K562 (cell line): Measurements from ENCODE around the gene TBC1D20. TPM values are rescaled to one million over a fixed set of nuclear protein-coding genes. Genes with fewer than 3 reads are reported as not detected.

Experiments
- ATAC-seq: fragments of 200-7000 bp; cut with Tn5 transposase; 3 replicates; pipeline ENCODE4 v1.9.1; 2020; ENCODE audit warnings: moderate library complexity
- BruUV-seq: library from RNA; stranded (reverse); fragments of 400-500 nt; replicated peaks from 2 replicates; lab custom pipeline; 2021; lab: Mats Ljungman, UMichigan
- CTCF ChIA-PET: fragments of 300-600 bp; formaldehyde crosslinking; extraction: SDS; loops from one replicate; lab custom pipeline; 2021; ENCODE audit warnings: low intra/inter-chr PET ratio; lab: Yijun Ruan, JAX
- POLR2A ChIA-PET: fragments of 300-600, 350-650 bp; sonication (Branson Sonifier 250); formaldehyde crosslinking; extraction: SDS; loops from one replicate; lab custom pipeline; 2021; ENCODE audit warnings: antibody characterized with exemption, inconsistent platforms; lab: Yijun Ruan, JAX
- DNase-seq, 4 experiments: peaks; one replicate each; pipeline versions ENCODE4 v3.0.0 to v3.0.0-alpha.2; 2011 to 2018; ENCODE audit warnings: low spot score in 3 of 4, mixed read lengths in 3 of 4; ENCODE audit errors: extremely low read depth in 1 of 4
- FAIRE-seq: peaks from 2 replicates; lab custom pipeline; 2011; peaks lifted over from hg19 to GRCh38; lab: Jason Lieb, UNC
- H2AFZ ChIP-seq: 2 replicates; pipeline ENCODE4 v1.6.0; 2011; ENCODE audit warnings: low read depth, low read length, control low read depth, inconsistent platforms
- H3K27ac ChIP-seq: fragments of 200-600 bp; 3 replicates; pipeline ENCODE4 v1.8.0; 2011; ENCODE audit warnings: low read depth, mild to moderate bottlenecking, control low read depth, inconsistent platforms, low read length, moderate library complexity, mixed read lengths; ENCODE audit errors: extremely low read depth
- H3K27me3 ChIP-seq, 2 experiments: fragments of 300-600 bp in 1 of 2; 2 replicates in 1 of 2; 3 replicates in 1 of 2; pipeline versions ENCODE4 v1.6.0 to v1.8.0; 2011; ENCODE audit warnings: inconsistent platforms in 2 of 2, low read length in 2 of 2, mild to moderate bottlenecking in 1 of 2, mixed read lengths in 1 of 2, moderate library complexity in 1 of 2; ENCODE audit not compliant: control insufficient read depth in 2 of 2, insufficient read depth in 2 of 2
- H3K36me3 ChIP-seq: fragments of 300-600 bp; 3 replicates; pipeline ENCODE4 v1.8.0; 2011; ENCODE audit warnings: mild to moderate bottlenecking, low read length, inconsistent platforms; ENCODE audit not compliant: control insufficient read depth, insufficient read depth
- H3K4me1 ChIP-seq, 2 experiments: fragments of 200-600 bp in 1 of 2; replicated peaks in 1 of 2; 2 replicates in 1 of 2; 3 replicates in 1 of 2; pipeline versions ENCODE4 v1.5.1 to v1.8.0; 2011; ENCODE audit warnings: inconsistent platforms in 2 of 2, low read length in 2 of 2, mild to moderate bottlenecking in 1 of 2, mixed read lengths in 1 of 2, moderate library complexity in 1 of 2; ENCODE audit not compliant: control insufficient read depth in 2 of 2, insufficient read depth in 2 of 2
- H3K4me2 ChIP-seq: 2 replicates; pipeline ENCODE4 v1.6.1; 2011; ENCODE audit warnings: low read length, control low read depth, inconsistent platforms, mixed read lengths; ENCODE audit not compliant: insufficient read depth
- H3K4me3 ChIP-seq: fragments of 200-600 bp; sonication (generic), shearing (Covaris generic); 2 replicates; pipeline ENCODE4 v1.5.1; 2016; ENCODE audit warnings: control low read depth, inconsistent platforms
- H3K79me2 ChIP-seq: fragments of 200-600 bp; 3 replicates; pipeline ENCODE4 v1.8.0; 2011; ENCODE audit warnings: low read length, inconsistent platforms; ENCODE audit not compliant: control insufficient read depth, insufficient read depth
- H3K9ac ChIP-seq, 2 experiments: 2 replicates each; pipeline versions ENCODE4 v1.6.0 to v1.6.1; 2011; ENCODE audit warnings: low read depth in 2 of 2, low read length in 2 of 2, control low read depth in 1 of 2, inconsistent platforms in 1 of 2, mild to moderate bottlenecking in 1 of 2, mixed read lengths in 1 of 2; ENCODE audit not compliant: insufficient read depth in 1 of 2
- H3K9me1 ChIP-seq: one replicate; pipeline ENCODE4 v1.6.0; 2011; ENCODE audit warnings: inconsistent platforms, mild to moderate bottlenecking, low read length, moderate library complexity; ENCODE audit not compliant: control insufficient read depth, insufficient read depth
- H3K9me3 ChIP-seq: replicated peaks from 2 replicates; pipeline ENCODE4 v1.5.1; 2011; ENCODE audit warnings: low read depth, low read length, inconsistent platforms; ENCODE audit not compliant: control insufficient read depth, insufficient read depth
- H4K20me1 ChIP-seq: replicated peaks from 2 replicates; pipeline ENCODE4 v1.6.1; 2011; ENCODE audit warnings: low read length, inconsistent platforms, mixed read lengths; ENCODE audit not compliant: control insufficient read depth, insufficient read depth
- EP300 ChIP-seq: IDR thresholded peaks from 2 replicates; pipeline ENCODE4 v1.6.1; 2012; ENCODE audit warnings: low read length, improper control_type of control experiment
- ETV6 ChIP-seq, 3 experiments: fragments of 150-350 bp in 1 of 3; sonication (generic) in 1 of 3; formaldehyde crosslinking in 1 of 3; IDR thresholded peaks; 2 replicates each; pipeline versions ENCODE4 v1.6.1 to v1.8.0; 2014 to 2022; ENCODE audit warnings: borderline replicate concordance in 2 of 3, low read depth in 2 of 3, antibody characterized with exemption in 1 of 3, low read length in 1 of 3, mild to moderate bottlenecking in 1 of 3, missing genetic modification reagents in 1 of 3
- GMEB1 ChIP-seq: fragments of 250-450 bp; sonication (Bioruptor Pico); IDR thresholded peaks from 2 replicates; pipeline ENCODE4 v1.4.0; 2020; ENCODE audit warnings: mild to moderate bottlenecking
- HNRNPH1 ChIP-seq: fragments of 200-400 bp; formaldehyde crosslinking; optimal IDR thresholded peaks from 2 replicates; pipeline ENCODE3; 2017; ENCODE audit warnings: low read depth, mild to moderate bottlenecking, low read length, moderate library complexity
- IFI16 ChIP-seq: fragments of 250-450 bp; sonication (Bioruptor Pico); IDR thresholded peaks from 2 replicates; pipeline ENCODE4 v2.1.2; 2022; ENCODE audit warnings: mild to moderate bottlenecking, inconsistent platforms
- KDM5B ChIP-seq: fragments of 200-600 bp; sonication (generic); IDR thresholded peaks from 2 replicates; pipeline ENCODE4 v1.6.1; 2012; ENCODE audit warnings: low read depth, mild to moderate bottlenecking, moderate library complexity, low read length, control low read depth, inconsistent platforms; ENCODE audit not compliant: insufficient replicate concordance
- SMAD3 ChIP-seq: fragments of 450-650 bp; formaldehyde crosslinking; conservative IDR thresholded peaks from 2 replicates; pipeline ENCODE4 v1.4.0; 2020; ENCODE audit warnings: mild to moderate bottlenecking
- ZBTB26 ChIP-seq: fragments of 450-650 bp; formaldehyde crosslinking; IDR thresholded peaks from 2 replicates; pipeline ENCODE4 v1.4.0; 2022; ENCODE audit warnings: missing genetic modification characterization
- ZC3H8 ChIP-seq: fragments of 450-650 bp; IDR thresholded peaks from 2 replicates; pipeline ENCODE4 v1.6.1; 2017
- ZFX ChIP-seq: sonication (generic); formaldehyde crosslinking; IDR thresholded peaks from 2 replicates; pipeline ENCODE4 v1.8.0; 2022; ENCODE audit warnings: mild to moderate bottlenecking, missing genetic modification reagents, moderate library complexity
- ZNF217 ChIP-seq: sonication (generic); formaldehyde crosslinking; IDR thresholded peaks from 2 replicates; pipeline ENCODE4 v1.8.0; 2022; ENCODE audit warnings: mild to moderate bottlenecking, missing genetic modification reagents
- ZNF23 ChIP-seq: fragments of 250-450 bp; sonication (Bioruptor Pico); IDR thresholded peaks from 2 replicates; pipeline ENCODE4 v1.4.0; 2020; ENCODE audit warnings: mild to moderate bottlenecking
- WGBS: fragments of 100-300 bp; shearing (Covaris generic); methylation state at CpG from one replicate; pipeline ENCODE4 v1.1.6; 2016; ENCODE audit warnings: low coverage, mixed read lengths; ENCODE audit not compliant: insufficient coverage; ENCODE audit errors: missing lambda C conversion rate; 5-methylcytosine and 5-hydroxymethylcytosine counted together
- in situ Hi-C: fragments of 300-500 bp; cut with MboI; formaldehyde crosslinking; loops from 4 replicates; pipeline ENCODE4 v1.15.0; 2018; ENCODE audit warnings: inconsistent platforms, mixed read lengths
- intact Hi-C: fragments of 100-400 bp; cut with micrococcal nuclease; formaldehyde crosslinking; loops from 2 replicates; pipeline ENCODE4 v1.14.2; 2022
- polyA plus RNA-seq, 8 experiments: library from polyadenylated mRNA; depleted of rRNA in 4 of 8; stranded (reverse) in 5 of 8; unstranded in 3 of 8; fragments of >200 nt; fragmentation: Nextera tagmentation in 2 of 8; fragmentation: Illumina TruSeq in 1 of 8; extraction: Ambion mirVana in 2 of 8; extraction: Trizol in 1 of 8; gene quantifications; 2 replicates each; pipeline versions ENCODE4 v1.2.1 to v1.2.3, GENCODE V29; 2011 to 2014; ENCODE audit warnings: inconsistent platforms in 1 of 8, missing spikeins in 1 of 8
- total RNA-seq, 7 experiments: library from RNA; depleted of rRNA in 6 of 7; stranded (reverse); fragments of >200 nt in 6 of 7; fragmentation: Illumina TruSeq in 2 of 7; extraction: Trizol in 2 of 7; gene quantifications; 2 replicates each; pipeline versions ENCODE4 v1.2.1 to v1.2.3, GENCODE V29; 2011 to 2021; ENCODE audit warnings: low replicate concordance in 1 of 7

Gene TBC1D20
- total and polyA plus RNA-seq, 9 of the 15 experiments (the other 6 are each of a cell fraction or from before 2014, with no cell fraction given) = 7.0 to 25.3 (median 15.1) TPM

- Histone ChIP-seq H4K20me1 (no peaks in the 10 kb centered on the region), H3K27ac (no peak overlapping the region), H3K9ac (no peak overlapping the region), H3K9me3 (no peaks in the 10 kb centered on the region), H3K4me3 (no peak overlapping the region), H3K9me1 (no peaks in the 10 kb centered on the region), H3K4me1 (no peaks in the 10 kb centered on the region), H3K79me2 (no peaks in the 10 kb centered on the region), H3K27me3 (no peaks in the 10 kb centered on the region), H3K4me2 (no peak overlapping the region), H3K36me3 (peaks cover 86% of the 10 kb centered on the region), H2AFZ (no peak overlapping the region)
- DNase-seq (no peak), FAIRE-seq (no peak), ATAC-seq (no peak)
- ChIA-PET CTCF (no interaction called here), POLR2A (no interaction called here)
- no TSS peak for BruUV-seq
- intact Hi-C loops = no loop called here
- in situ Hi-C loops = no loop called here
- 97% methylated on average over 2 of the region's 2 CpGs for WGBS
- TF ChIP-seq ETV6 (IDR thresholded peaks at IDR 0.05; ENCODE audit: borderline replicate concordance in 1 of 2, low read depth in 2 of 2, low read length in 1 of 2) (no peak), ETV6 (CRISPR knock-in tag; IDR thresholded peaks at IDR 0.05; ENCODE audit: borderline replicate concordance) (no peak), KDM5B (no peak), HNRNPH1 (no peak), ZC3H8 (no peak), ZNF23 (CRISPR knock-in tag) (no peak), EP300 (no peak), SMAD3 (CRISPR knock-in tag) (no peak), ZFX (CRISPR knock-in tag) (no peak), ZBTB26 (CRISPR knock-in tag) (no peak), ZNF217 (CRISPR knock-in tag) (no peak), GMEB1 (CRISPR knock-in tag) (no peak), IFI16 (CRISPR knock-in tag) (no peak)
Measured at GRCh38 chr20:497979-498378, 35.6 kb upstream of the TBC1D20 start.
